ENCODE data around the gene NABP1.

The NABP1 gene

GRCh38 chr2:191706791-191707190 lies 28.9 kb downstream of the NABP1 start:
- ATAC-seq (ENCODE audit: insufficient read depth, low read depth): no peak
- H3K9me3 ChIP-seq (ENCODE audit: insufficient read depth, low read length, severe bottlenecking): no peaks in the 10 kb centered on the region

GRCh38 chr2:191707542-191707941 lies 29.6 kb downstream of the NABP1 start:
- no peak overlapping the region for H3K27ac ChIP-seq (ENCODE audit: low read length)
- no peak for ATAC-seq (ENCODE audit: insufficient read depth, low read depth)
- no peaks in the 10 kb centered on the region for H3K79me2 ChIP-seq (ENCODE audit: insufficient read depth, low read length)
- 0 out of 2 replicates have a peak, but pooled peaks cover 2% of the 10 kb centered on the region for H4K20me1 ChIP-seq (ENCODE audit: insufficient read depth, low read length)
- no peak for DNase-seq
- H3K9me3 ChIP-seq (ENCODE audit: insufficient read depth, low read length, severe bottlenecking): no peaks in the 10 kb centered on the region
- no peak overlapping the region for H2AFZ ChIP-seq (ENCODE audit: low read depth, low read length)
- TF ChIP-seq EZH2 (IDR thresholded peaks at IDR 0.05; ENCODE audit: borderline replicate concordance, low read depth, low read length, severe bottlenecking): no peak
- no peak for TF ChIP-seq CTCF (IDR thresholded peaks at IDR 0.05; ENCODE audit: borderline replicate concordance, extremely low read depth, low read length, poor library complexity, severe bottlenecking)
- no peak overlapping the region for H3K9ac ChIP-seq (ENCODE audit: low read depth, low read length)
- H3K4me1 ChIP-seq (ENCODE audit: insufficient read depth, low read length): no peaks in the 10 kb centered on the region
- H3K36me3 ChIP-seq (ENCODE audit: insufficient read depth, low read length): no peaks in the 10 kb centered on the region
- H3K27me3 ChIP-seq (ENCODE audit: insufficient read depth, low read length, poor library complexity): peaks cover 68% of the 10 kb centered on the region
- no peak overlapping the region for H3K4me2 ChIP-seq (ENCODE audit: insufficient read depth, low read length)
- no peak overlapping the region for H3K4me3 ChIP-seq (ENCODE audit: low read depth in 1 of 2, low read length in 2 of 2)

More at GRCh38 chr2:191706791-191707190, 28.9 kb downstream of the NABP1 start:
- Histone ChIP-seq H3K4me2 (ENCODE audit: insufficient read depth, low read length) (no peak overlapping the region), H3K79me2 (ENCODE audit: insufficient read depth, low read length) (no peaks in the 10 kb centered on the region), H3K36me3 (ENCODE audit: insufficient read depth, low read length) (no peaks in the 10 kb centered on the region), H4K20me1 (ENCODE audit: insufficient read depth, low read length) (0 out of 2 replicates have a peak, but pooled peaks cover 2% of the 10 kb centered on the region), H3K27me3 (ENCODE audit: insufficient read depth, low read length, poor library complexity) (peaks cover 62% of the 10 kb centered on the region), H3K9ac (ENCODE audit: low read depth, low read length) (no peak overlapping the region), H3K4me1 (ENCODE audit: insufficient read depth, low read length) (no peaks in the 10 kb centered on the region), H2AFZ (ENCODE audit: low read depth, low read length) (no peak overlapping the region), H3K4me3 (ENCODE audit: low read depth in 1 of 2, low read length in 2 of 2) (no peak overlapping the region), H3K27ac (ENCODE audit: low read length) (no peak overlapping the region)
- DNase-seq: no peak
- TF ChIP-seq CTCF (IDR thresholded peaks at IDR 0.05; ENCODE audit: borderline replicate concordance, extremely low read depth, low read length, poor library complexity, severe bottlenecking) (no peak), EZH2 (IDR thresholded peaks at IDR 0.05; ENCODE audit: borderline replicate concordance, low read depth, low read length, severe bottlenecking) (no peak)

- Histone ChIP-seq H3K4me2 (ENCODE audit: insufficient read depth, low read length) (no peak overlapping the region), H3K36me3 (ENCODE audit: insufficient read depth, low read length) (no peaks in the 10 kb centered on the region), H2AFZ (ENCODE audit: low read depth, low read length) (no peak overlapping the region), H3K27ac (ENCODE audit: low read length) (no peak overlapping the region), H3K27me3 (ENCODE audit: insufficient read depth, low read length, poor library complexity) (peaks cover 75% of the 10 kb centered on the region), H3K9me3 (ENCODE audit: insufficient read depth, low read length, severe bottlenecking) (no peaks in the 10 kb centered on the region), H3K4me1 (ENCODE audit: insufficient read depth, low read length) (no peaks in the 10 kb centered on the region), H4K20me1 (ENCODE audit: insufficient read depth, low read length) (0 out of 2 replicates have a peak, but pooled peaks cover 2% of the 10 kb centered on the region), H3K4me3 (ENCODE audit: low read depth in 1 of 2, low read length in 2 of 2) (no peak overlapping the region), H3K79me2 (ENCODE audit: insufficient read depth, low read length) (no peaks in the 10 kb centered on the region), H3K9ac (ENCODE audit: low read depth, low read length) (no peak overlapping the region)
- ATAC-seq (ENCODE audit: insufficient read depth, low read depth) (no peak), DNase-seq (no peak)
- TF ChIP-seq CTCF (IDR thresholded peaks at IDR 0.05; ENCODE audit: borderline replicate concordance, extremely low read depth, low read length, poor library complexity, severe bottlenecking): no peak
Measured at GRCh38 chr2:191710411-191710900, 32.5 kb downstream of the NABP1 start.

GRCh38 chr2:191711621-191712020 lies 33.7 kb downstream of the NABP1 start:
- DNase-seq (no peak), ATAC-seq (ENCODE audit: insufficient read depth, low read depth) (no peak)
- Histone ChIP-seq H3K27ac (ENCODE audit: low read length) (no peak overlapping the region), H3K79me2 (ENCODE audit: insufficient read depth, low read length) (no peaks in the 10 kb centered on the region), H3K4me3 (ENCODE audit: low read depth in 1 of 2, low read length in 2 of 2) (no peak overlapping the region), H3K4me2 (ENCODE audit: insufficient read depth, low read length) (no peak overlapping the region), H3K9me3 (ENCODE audit: insufficient read depth, low read length, severe bottlenecking) (no peaks in the 10 kb centered on the region), H4K20me1 (ENCODE audit: insufficient read depth, low read length) (0 out of 2 replicates have a peak, but pooled peaks cover 2% of the 10 kb centered on the region), H3K4me1 (ENCODE audit: insufficient read depth, low read length) (no peaks in the 10 kb centered on the region), H3K9ac (ENCODE audit: low read depth, low read length) (no peak overlapping the region), H2AFZ (ENCODE audit: low read depth, low read length) (no peak overlapping the region), H3K36me3 (ENCODE audit: insufficient read depth, low read length) (no peaks in the 10 kb centered on the region), H3K27me3 (ENCODE audit: insufficient read depth, low read length, poor library complexity) (peaks cover 77% of the 10 kb centered on the region)
- TF ChIP-seq EZH2 (IDR thresholded peaks at IDR 0.05; ENCODE audit: borderline replicate concordance, low read depth, low read length, severe bottlenecking) (no peak), CTCF (IDR thresholded peaks at IDR 0.05; ENCODE audit: borderline replicate concordance, extremely low read depth, low read length, poor library complexity, severe bottlenecking) (no peak)
